Natural killer cell treated with Interleukin-12 subunit alpha and Interleukin-12 subunit beta and Interleukin-15 and Interleukin-18, amount 100 ng/mL, for 72 hours (primary cell): ENCODE data around the gene CTIF. TPM values are rescaled to one million over a fixed set of nuclear protein-coding genes. Genes with fewer than 3 reads are reported as not detected.
A peak's percentile ranks its signal among the peaks of the same experiment; 100 is the strongest.

Experiments used
- ATAC-seq, 2 donors: fragments of 150-1000 bp; cut with Tn5 transposase in 1 of 2; sonication (Bioruptor Pico), chemical (Tn5 transposase) in 1 of 2; 2 replicates each; pipeline ENCODE4 v1.10.0; 2021
- DNase-seq: peaks from one replicate; pipeline ENCODE4 v3.0.0; 2022; ENCODE audit warnings: low spot score
- H3K27ac Mint-ChIP-seq, 2 donors: 1 replicate in 1 of 2; 2 replicates in 1 of 2; pipeline ENCODE4 v1.8.0; 2022; ENCODE audit warnings: mixed read lengths in 2 of 2, mild to moderate bottlenecking in 1 of 2, moderate library complexity in 1 of 2
- H3K27me3 Mint-ChIP-seq, 2 donors: 1 replicate in 1 of 2; 2 replicates in 1 of 2; pipeline ENCODE4 v1.8.0; 2022; ENCODE audit warnings: mixed read lengths in 2 of 2
- H3K36me3 Mint-ChIP-seq: one replicate; pipeline ENCODE4 v1.8.0; 2022; ENCODE audit warnings: mixed read lengths
- H3K4me1 Mint-ChIP-seq, 2 donors: 1 replicate in 1 of 2; 2 replicates in 1 of 2; pipeline ENCODE4 v1.8.0; 2022; ENCODE audit warnings: low read depth in 2 of 2, mixed read lengths in 2 of 2, mild to moderate bottlenecking in 1 of 2
- H3K4me3 Mint-ChIP-seq: one replicate; pipeline ENCODE4 v1.8.0; 2022; ENCODE audit warnings: mixed read lengths
- H3K9me3 Mint-ChIP-seq: 2 replicates; pipeline ENCODE4 v1.8.0; 2022; ENCODE audit warnings: mixed read lengths
- total RNA-seq, 2 donors: library from RNA; stranded (reverse); gene quantifications; one replicate each; pipeline ENCODE4 v1.2.3, GENCODE V29; 2022

The CTIF gene
- total RNA-seq, 2 donors from 2014 or later, result 8.4 to 13.0 TPM

GRCh38 chr18:48695671-48696070, 156.8 kb downstream of the CTIF start:
- ATAC-seq, result no peak
- no peak overlapping the region for H3K4me3 Mint-ChIP-seq
- no peaks in the 10 kb centered on the region for H3K9me3 Mint-ChIP-seq
- H3K4me1 Mint-ChIP-seq, result peaks cover 8 to 13% of the 10 kb centered on the region in 2 donors
- peaks cover 0 to 3% of the 10 kb centered on the region in 2 donors for H3K27me3 Mint-ChIP-seq
- H3K27ac Mint-ChIP-seq, result no peak overlapping the region
- no peaks in the 10 kb centered on the region for H3K36me3 Mint-ChIP-seq
- no peak for DNase-seq

DNA sequence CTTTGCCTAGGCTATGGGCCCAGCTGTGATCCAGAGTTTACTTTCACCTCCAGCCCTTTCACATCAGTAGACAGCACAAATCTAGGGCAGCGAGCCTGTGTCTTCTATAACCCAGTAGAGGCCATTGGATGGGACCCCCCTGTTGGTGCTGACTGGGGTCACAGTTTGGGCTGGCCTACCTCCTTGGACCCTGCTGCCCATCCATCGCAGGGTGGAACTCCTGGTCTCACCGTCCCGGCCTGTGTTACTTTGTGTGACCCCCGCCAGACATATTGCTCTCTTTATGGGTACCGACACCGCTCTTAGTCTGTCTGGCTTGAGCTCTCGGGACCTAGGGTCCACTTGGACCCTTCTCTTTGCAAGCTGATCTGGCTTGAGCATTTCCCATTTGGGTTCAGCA, 157.4 kb downstream of the CTIF start:
- Mint-ChIP-seq H3K27me3 (peaks cover 0 to 3% of the 10 kb centered on the region in 2 donors), H3K4me1 (peaks cover 8 to 13% of the 10 kb centered on the region in 2 donors), H3K27ac (no peak overlapping the region), H3K9me3 (no peaks in the 10 kb centered on the region), H3K4me3 (no peak overlapping the region), H3K36me3 (no peaks in the 10 kb centered on the region)
- DNase-seq (no peak), ATAC-seq (no peak)

GRCh38 chr18:48697441-48697840, 158.6 kb downstream of the CTIF start:
- Mint-ChIP-seq H3K27ac (no peak overlapping the region), H3K27me3 (peaks cover 0 to 3% of the 10 kb centered on the region in 2 donors), H3K4me3 (no peak overlapping the region), H3K36me3 (no peaks in the 10 kb centered on the region), H3K9me3 (no peaks in the 10 kb centered on the region), H3K4me1 (peaks cover 8 to 13% of the 10 kb centered on the region in 2 donors)
- DNase-seq (no peak), ATAC-seq (no peak)

DNA sequence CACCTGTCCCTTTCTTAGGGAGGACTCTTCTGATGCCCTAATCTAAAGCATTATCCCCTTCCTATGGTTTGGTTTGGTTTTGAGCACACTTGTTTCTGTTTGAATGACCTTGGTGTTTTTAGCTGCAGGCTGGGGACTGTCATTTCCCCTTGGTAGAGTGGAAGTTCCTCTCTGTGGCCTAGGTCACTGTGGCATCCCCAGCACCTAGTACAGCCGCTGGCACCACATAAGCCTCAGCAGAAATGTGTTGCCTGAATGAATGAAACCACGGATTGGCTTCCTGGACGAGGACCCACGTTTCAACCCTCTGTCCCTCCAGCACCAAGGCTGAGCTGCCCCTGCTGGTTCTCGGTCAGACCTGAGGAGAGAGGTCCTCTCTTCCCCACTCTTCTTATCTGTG, 159.9 kb downstream of the CTIF start:
- DNase-seq (peak; percentile 69), ATAC-seq (peak; percentile 77 to 82)
- Mint-ChIP-seq H3K27ac (peak overlapping the region in 1 of 2 donors; percentile 59), H3K9me3 (no peaks in the 10 kb centered on the region), H3K36me3 (no peaks in the 10 kb centered on the region), H3K4me3 (no peak overlapping the region), H3K4me1 (peaks cover 8 to 16% of the 10 kb centered on the region in 2 donors), H3K27me3 (peaks cover 0 to 3% of the 10 kb centered on the region in 2 donors)

DNA sequence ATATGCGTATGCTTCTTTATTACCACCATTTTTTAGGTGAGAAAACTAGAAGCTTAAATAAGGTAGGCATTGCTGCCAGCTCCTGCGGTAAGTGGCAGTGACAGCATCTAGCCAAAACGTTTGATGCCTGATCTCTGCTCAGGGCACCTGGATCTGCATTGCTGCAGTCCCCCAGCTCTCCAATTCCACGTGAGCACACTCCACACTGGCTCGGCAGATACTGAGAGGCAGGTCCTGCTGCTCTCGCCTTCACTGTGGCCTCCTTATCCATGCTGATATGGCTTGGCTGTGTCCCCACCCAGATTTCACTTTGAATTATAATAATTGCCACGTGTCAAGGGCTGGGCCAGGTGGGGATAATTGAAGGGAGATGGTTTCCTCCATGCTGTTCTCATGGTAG, 160.9 kb downstream of the CTIF start:
- DNase-seq (no peak), ATAC-seq (no peak)
- no peak overlapping the region for H3K27ac Mint-ChIP-seq
- no peaks in the 10 kb centered on the region for H3K36me3 Mint-ChIP-seq
- no peak overlapping the region for H3K4me3 Mint-ChIP-seq
- peaks cover 0 to 2% of the 10 kb centered on the region in 2 donors for H3K27me3 Mint-ChIP-seq
- no peaks in the 10 kb centered on the region for H3K9me3 Mint-ChIP-seq
- peaks cover 8 to 16% of the 10 kb centered on the region in 2 donors for H3K4me1 Mint-ChIP-seq

DNA sequence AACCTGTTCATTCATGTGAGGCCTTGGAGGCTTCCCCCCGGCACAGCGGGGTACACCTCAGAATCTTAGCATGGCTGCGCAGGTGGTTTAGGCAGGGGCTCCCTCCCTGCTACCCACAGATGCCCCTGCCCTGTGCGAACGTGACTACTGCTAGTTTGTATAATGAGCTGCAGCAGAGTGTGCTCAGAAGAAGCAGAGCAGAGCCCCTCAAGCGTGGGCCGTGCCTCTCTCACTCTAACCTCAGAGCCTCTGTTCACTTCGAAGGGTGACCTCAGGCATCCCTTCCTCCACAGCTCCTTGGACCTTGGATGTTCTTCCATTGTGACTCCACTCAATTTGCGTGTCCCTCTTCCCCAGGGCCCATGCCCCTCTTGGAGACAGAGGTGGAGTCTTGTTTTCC, 161.6 kb downstream of the CTIF start:
- H3K27ac Mint-ChIP-seq, result no peak overlapping the region

DNA sequence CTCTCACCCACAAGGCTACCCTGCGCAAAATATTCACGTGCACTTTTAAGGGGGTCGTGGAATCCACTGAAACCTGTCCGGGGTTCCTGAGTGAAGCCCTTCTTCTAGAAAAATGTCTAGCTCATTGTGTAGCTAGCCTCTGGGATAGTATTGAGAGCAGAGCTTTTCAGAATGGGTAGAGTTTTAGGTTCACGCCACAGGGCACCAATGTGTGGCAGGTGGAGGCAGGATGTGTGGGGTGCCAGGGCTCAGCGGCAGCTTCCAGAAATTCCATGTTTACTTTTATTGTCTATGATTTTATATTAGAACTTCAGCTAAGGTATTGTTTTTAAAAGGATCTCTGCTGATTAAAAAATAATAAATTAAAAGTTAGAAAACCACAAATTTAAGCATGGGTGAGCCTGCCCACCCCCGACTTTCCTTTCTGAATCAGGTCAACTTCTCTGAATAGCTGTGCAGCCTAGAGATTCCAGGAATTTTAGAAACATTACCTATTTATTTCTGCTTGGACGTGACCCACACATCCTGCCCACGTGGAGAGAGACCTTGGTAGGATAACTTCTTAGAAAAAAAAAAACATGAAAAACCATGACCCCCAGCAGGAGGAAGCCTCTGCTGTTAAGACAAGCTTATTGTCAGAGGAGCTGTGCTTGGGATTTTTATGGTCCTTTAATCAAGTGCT, 163.7 kb downstream of the CTIF start:
- Mint-ChIP-seq H3K9me3 (no peaks in the 10 kb centered on the region), H3K4me3 (no peak overlapping the region), H3K27ac (no peak overlapping the region), H3K4me1 (peaks cover 12 to 24% of the 10 kb centered on the region in 2 donors), H3K27me3 (no peaks in the 10 kb centered on the region), H3K36me3 (no peaks in the 10 kb centered on the region)
- ATAC-seq (no peak), DNase-seq (no peak)

More for the DNA sequence above, 161.6 kb downstream of the CTIF start:
- H3K4me1 Mint-ChIP-seq, result peaks cover 8 to 16% of the 10 kb centered on the region in 2 donors
- ATAC-seq, result no peak
- no peak overlapping the region for H3K4me3 Mint-ChIP-seq
- DNase-seq, result no peak
- no peaks in the 10 kb centered on the region for H3K27me3 Mint-ChIP-seq
- no peaks in the 10 kb centered on the region for H3K9me3 Mint-ChIP-seq
- H3K36me3 Mint-ChIP-seq, result no peaks in the 10 kb centered on the region

GRCh38 chr18:48703028-48703386, 164.2 kb downstream of the CTIF start:
- Mint-ChIP-seq H3K9me3 (no peaks in the 10 kb centered on the region), H3K27ac (no peak overlapping the region), H3K4me1 (peaks cover 12 to 29% of the 10 kb centered on the region in 2 donors), H3K36me3 (no peaks in the 10 kb centered on the region), H3K27me3 (no peaks in the 10 kb centered on the region), H3K4me3 (no peak overlapping the region)
- ATAC-seq (no peak), DNase-seq (no peak)

GRCh38 chr18:48703418-48703817, 164.6 kb downstream of the CTIF start:
- H3K27ac Mint-ChIP-seq, result no peak overlapping the region
- H3K4me1 Mint-ChIP-seq, result peaks cover 11 to 31% of the 10 kb centered on the region in 2 donors
- ATAC-seq, result no peak
- no peak overlapping the region for H3K4me3 Mint-ChIP-seq
- H3K27me3 Mint-ChIP-seq, result no peaks in the 10 kb centered on the region
- no peaks in the 10 kb centered on the region for H3K36me3 Mint-ChIP-seq
- H3K9me3 Mint-ChIP-seq, result no peaks in the 10 kb centered on the region
- DNase-seq, result no peak

DNA sequence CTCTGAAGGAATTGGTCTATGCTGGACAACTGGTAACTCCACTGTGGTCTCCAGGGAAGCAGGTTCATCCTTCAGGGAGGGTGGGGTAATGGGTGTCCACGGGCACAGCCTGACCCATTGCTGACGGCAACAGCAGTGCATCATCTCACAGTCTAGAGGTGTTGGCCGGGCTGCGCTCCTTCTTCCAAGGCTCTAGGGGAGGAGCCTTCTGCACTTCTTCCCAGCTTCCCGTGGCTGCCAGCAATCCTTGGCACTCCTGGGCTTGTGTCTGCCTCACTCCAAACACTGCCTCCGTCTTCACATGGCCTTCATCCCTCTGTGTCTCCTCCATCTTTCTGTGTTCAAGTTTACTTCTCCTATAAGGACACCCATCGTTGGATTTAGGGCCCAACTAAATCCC, 166.2 kb downstream of the CTIF start:
- ATAC-seq, result no peak
- H3K4me1 Mint-ChIP-seq, result peaks cover 4 to 23% of the 10 kb centered on the region in 2 donors

GRCh38 chr18:48705531-48705930, 166.7 kb downstream of the CTIF start:
- ATAC-seq (no peak), DNase-seq (no peak)
- Mint-ChIP-seq H3K36me3 (no peaks in the 10 kb centered on the region), H3K4me3 (no peak overlapping the region), H3K27ac (no peak overlapping the region), H3K4me1 (peaks cover 4 to 20% of the 10 kb centered on the region in 2 donors), H3K9me3 (no peaks in the 10 kb centered on the region), H3K27me3 (peaks cover 0 to 2% of the 10 kb centered on the region in 2 donors)

More for the DNA sequence above, 166.2 kb downstream of the CTIF start:
- Mint-ChIP-seq H3K4me3 (no peak overlapping the region), H3K9me3 (no peaks in the 10 kb centered on the region), H3K27ac (no peak overlapping the region), H3K27me3 (no peaks in the 10 kb centered on the region), H3K36me3 (no peaks in the 10 kb centered on the region)
- DNase-seq, result no peak

GRCh38 chr18:48706731-48707130, 167.9 kb downstream of the CTIF start:
- Mint-ChIP-seq H3K36me3 (no peaks in the 10 kb centered on the region), H3K4me1 (peaks cover 9 to 24% of the 10 kb centered on the region in 2 donors), H3K4me3 (no peak overlapping the region), H3K27ac (no peak overlapping the region), H3K27me3 (peaks cover 0 to 2% of the 10 kb centered on the region in 2 donors), H3K9me3 (no peaks in the 10 kb centered on the region)
- ATAC-seq, result no peak
- DNase-seq, result no peak

- no peak overlapping the region for H3K4me3 Mint-ChIP-seq
- peaks cover 0 to 2% of the 10 kb centered on the region in 2 donors for H3K27me3 Mint-ChIP-seq
- no peak for DNase-seq
- peaks cover 9 to 24% of the 10 kb centered on the region in 2 donors for H3K4me1 Mint-ChIP-seq
- H3K9me3 Mint-ChIP-seq, result no peaks in the 10 kb centered on the region
- no peaks in the 10 kb centered on the region for H3K36me3 Mint-ChIP-seq
- ATAC-seq, result no peak
- no peak overlapping the region for H3K27ac Mint-ChIP-seq
Observed at GRCh38 chr18:48707636-48708296, 168.9 kb downstream of the CTIF start.

- Mint-ChIP-seq H3K27me3 (peaks cover 0 to 2% of the 10 kb centered on the region in 2 donors), H3K27ac (no peak overlapping the region), H3K4me3 (no peak overlapping the region), H3K9me3 (no peaks in the 10 kb centered on the region), H3K36me3 (no peaks in the 10 kb centered on the region), H3K4me1 (peaks cover 9 to 21% of the 10 kb centered on the region in 2 donors)
- DNase-seq (no peak), ATAC-seq (no peak)
Observed at GRCh38 chr18:48708807-48709206, 170.0 kb downstream of the CTIF start.
